ENCODE data around the gene IFT88. TPM values are rescaled to one million over a fixed set of nuclear protein-coding genes. Genes with fewer than 3 reads are reported as not detected.
"Not testable (repeated sequence)": the region's sequence is repeated elsewhere in the genome, so short reads cannot be mapped to it uniquely, and the experiment has no call there.

Gene IFT88
- polyA plus RNA-seq, 3 donors: 2.9 to 4.5 (median 4.1) TPM

DNA sequence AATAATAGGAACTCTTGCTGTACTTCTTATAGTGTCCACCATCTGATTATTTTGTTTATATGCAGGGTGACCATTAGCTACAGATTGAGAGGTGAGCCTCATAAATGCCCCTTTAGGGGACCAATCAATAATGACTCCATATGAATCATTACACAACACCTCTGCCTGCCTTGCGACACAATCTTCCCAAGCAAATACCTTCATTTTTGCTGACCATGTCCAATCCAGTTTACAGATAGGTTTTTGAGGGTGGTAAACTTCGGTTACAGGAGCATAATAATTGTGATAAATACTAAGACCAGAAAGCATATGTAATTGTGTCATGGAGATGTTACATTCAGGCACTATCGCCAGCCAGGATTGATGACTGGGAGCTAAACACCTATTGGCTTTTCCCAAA lies 112.9 kb downstream of the IFT88 start:
- TF ChIP-seq, protein P1, sequence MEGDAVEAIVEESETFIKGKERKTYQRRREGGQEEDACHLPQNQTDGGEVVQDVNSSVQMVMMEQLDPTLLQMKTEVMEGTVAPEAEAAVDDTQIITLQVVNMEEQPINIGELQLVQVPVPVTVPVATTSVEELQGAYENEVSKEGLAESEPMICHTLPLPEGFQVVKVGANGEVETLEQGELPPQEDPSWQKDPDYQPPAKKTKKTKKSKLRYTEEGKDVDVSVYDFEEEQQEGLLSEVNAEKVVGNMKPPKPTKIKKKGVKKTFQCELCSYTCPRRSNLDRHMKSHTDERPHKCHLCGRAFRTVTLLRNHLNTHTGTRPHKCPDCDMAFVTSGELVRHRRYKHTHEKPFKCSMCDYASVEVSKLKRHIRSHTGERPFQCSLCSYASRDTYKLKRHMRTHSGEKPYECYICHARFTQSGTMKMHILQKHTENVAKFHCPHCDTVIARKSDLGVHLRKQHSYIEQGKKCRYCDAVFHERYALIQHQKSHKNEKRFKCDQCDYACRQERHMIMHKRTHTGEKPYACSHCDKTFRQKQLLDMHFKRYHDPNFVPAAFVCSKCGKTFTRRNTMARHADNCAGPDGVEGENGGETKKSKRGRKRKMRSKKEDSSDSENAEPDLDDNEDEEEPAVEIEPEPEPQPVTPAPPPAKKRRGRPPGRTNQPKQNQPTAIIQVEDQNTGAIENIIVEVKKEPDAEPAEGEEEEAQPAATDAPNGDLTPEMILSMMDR (IDR thresholded peaks at IDR 0.05): no peak
- H4K20me1 ChIP-seq (ENCODE audit: insufficient read depth, low read length): no peaks in the 10 kb centered on the region
- Mint-ChIP-seq H3K27me3 (ENCODE audit: low read depth in 3 of 3) (no peaks in the 10 kb centered on the region), H3K4me3 (no peak overlapping the region), H3K4me1 (peaks cover 7% of the 10 kb centered on the region), H3K9me3 (no peaks in the 10 kb centered on the region), H3K27ac (no peak overlapping the region), H3K36me3 (peaks cover 0 to 4% of the 10 kb centered on the region in 2 donors)
- no peak for DNase-seq
- no peak overlapping the region for H3K9ac ChIP-seq (ENCODE audit: insufficient read depth, low read length, poor library complexity, severe bottlenecking)
- WGBS (ENCODE audit: insufficient coverage): no CpG with 5 or more reads among the region's 3 CpGs
- H3K79me2 ChIP-seq (ENCODE audit: insufficient read depth, low read length): no peaks in the 10 kb centered on the region
- H3K4me1 ChIP-seq (ENCODE audit: control insufficient read depth in 1 of 2, insufficient read depth in 2 of 2, low read length in 2 of 2): no peaks in the 10 kb centered on the region
- H3K36me3 ChIP-seq (replicated peaks in 1 of 2; ENCODE audit: control insufficient read depth in 1 of 2, insufficient read depth in 2 of 2, low read length in 2 of 2): no peaks in the 10 kb centered on the region
- no peaks in the 10 kb centered on the region for H3K9me3 ChIP-seq (replicated peaks in 1 of 2; ENCODE audit: control insufficient read depth in 1 of 2, insufficient read depth in 1 of 2, low read length in 2 of 2)
- no peak overlapping the region for H2AFZ ChIP-seq (ENCODE audit: insufficient read depth, low read depth, low read length, poor library complexity, severe bottlenecking)
- H3K27me3 ChIP-seq (ENCODE audit: control insufficient read depth in 2 of 2, insufficient read depth in 2 of 2, low read length in 2 of 2): no peaks in the 10 kb centered on the region
- intact Hi-C loops (cut with micrococcal nuclease): no loop called here
- no peak overlapping the region for H3K4me3 ChIP-seq (replicated peaks in 1 of 3; ENCODE audit: low read depth in 2 of 3, low read length in 3 of 3)
- no peak overlapping the region for H3K27ac ChIP-seq (ENCODE audit: low read depth in 1 of 2, low read length in 2 of 2)
- H3K4me2 ChIP-seq (replicated peaks; ENCODE audit: extremely low read depth, low read length, poor library complexity, severe bottlenecking): no peak overlapping the region

- Mint-ChIP-seq H3K4me1 (peaks cover 7% of the 10 kb centered on the region), H3K9me3 (no peaks in the 10 kb centered on the region), H3K27ac (no peak overlapping the region), H3K27me3 (ENCODE audit: low read depth in 3 of 3) (no peaks in the 10 kb centered on the region), H3K36me3 (peaks cover 0 to 4% of the 10 kb centered on the region in 2 donors), H3K4me3 (no peak overlapping the region)
- Histone ChIP-seq H3K36me3 (replicated peaks in 1 of 2; ENCODE audit: control insufficient read depth in 1 of 2, insufficient read depth in 2 of 2, low read length in 2 of 2) (no peaks in the 10 kb centered on the region), H3K9me3 (replicated peaks in 1 of 2; ENCODE audit: control insufficient read depth in 1 of 2, insufficient read depth in 1 of 2, low read length in 2 of 2) (no peaks in the 10 kb centered on the region), H3K27me3 (ENCODE audit: control insufficient read depth in 2 of 2, insufficient read depth in 2 of 2, low read length in 2 of 2) (no peaks in the 10 kb centered on the region), H3K4me1 (ENCODE audit: control insufficient read depth in 1 of 2, insufficient read depth in 2 of 2, low read length in 2 of 2) (no peaks in the 10 kb centered on the region), H4K20me1 (ENCODE audit: insufficient read depth, low read length) (no peaks in the 10 kb centered on the region), H3K9ac (ENCODE audit: insufficient read depth, low read length, poor library complexity, severe bottlenecking) (no peak overlapping the region), H3K4me2 (replicated peaks; ENCODE audit: extremely low read depth, low read length, poor library complexity, severe bottlenecking) (no peak overlapping the region), H2AFZ (ENCODE audit: insufficient read depth, low read depth, low read length, poor library complexity, severe bottlenecking) (no peak overlapping the region), H3K4me3 (replicated peaks in 1 of 3; ENCODE audit: low read depth in 2 of 3, low read length in 3 of 3) (no peak overlapping the region), H3K79me2 (ENCODE audit: insufficient read depth, low read length) (no peaks in the 10 kb centered on the region), H3K27ac (ENCODE audit: low read depth in 1 of 2, low read length in 2 of 2) (no peak overlapping the region)
- 93% methylated on average over 3 of the region's 10 CpGs for WGBS (ENCODE audit: insufficient coverage)
- DNase-seq: no peak
- TF ChIP-seq, protein P1 (IDR thresholded peaks at IDR 0.05): no peak
- intact Hi-C loops (cut with micrococcal nuclease): no loop called here
These were observed 113.6 kb downstream of the IFT88 start for GRCh38 chr13:20680416-20681080.

- H3K27ac ChIP-seq (ENCODE audit: low read depth in 1 of 2, low read length in 2 of 2); H3K9me3 Mint-ChIP-seq; H3K9ac ChIP-seq (ENCODE audit: insufficient read depth, low read length, poor library complexity, severe bottlenecking); H2AFZ ChIP-seq (ENCODE audit: insufficient read depth, low read depth, low read length, poor library complexity, severe bottlenecking); H3K27ac Mint-ChIP-seq; H3K4me3 ChIP-seq (replicated peaks in 1 of 3; ENCODE audit: low read depth in 2 of 3, low read length in 3 of 3); H4K20me1 ChIP-seq (ENCODE audit: insufficient read depth, low read length); H3K4me2 ChIP-seq (replicated peaks; ENCODE audit: extremely low read depth, low read length, poor library complexity, severe bottlenecking); H3K79me2 ChIP-seq (ENCODE audit: insufficient read depth, low read length); DNase-seq; H3K36me3 ChIP-seq (replicated peaks in 1 of 2; ENCODE audit: control insufficient read depth in 1 of 2, insufficient read depth in 2 of 2, low read length in 2 of 2); intact Hi-C loops (cut with micrococcal nuclease); H3K27me3 Mint-ChIP-seq (ENCODE audit: low read depth in 3 of 3); H3K4me1 Mint-ChIP-seq; H3K9me3 ChIP-seq (replicated peaks in 1 of 2; ENCODE audit: control insufficient read depth in 1 of 2, insufficient read depth in 1 of 2, low read length in 2 of 2); H3K36me3 Mint-ChIP-seq; H3K4me3 Mint-ChIP-seq; H3K27me3 ChIP-seq (ENCODE audit: control insufficient read depth in 2 of 2, insufficient read depth in 2 of 2, low read length in 2 of 2); H3K4me1 ChIP-seq (ENCODE audit: control insufficient read depth in 1 of 2, insufficient read depth in 2 of 2, low read length in 2 of 2): not testable (repeated sequence)
- 94% methylated on average over 2 of the region's 5 CpGs for WGBS (ENCODE audit: insufficient coverage)
These were observed 114.5 kb downstream of the IFT88 start for GRCh38 chr13:20681481-20681880.
